ENCODE results near the gene ING5. TPM values are rescaled to one million over a fixed set of nuclear protein-coding genes. Genes with fewer than 3 reads are reported as not detected.

ING5 gene
- total and polyA plus RNA-seq, 2 donors (not counting 3 experiments of a cell fraction or from before 2014, with no cell fraction given) = 24.5 to 33.4 TPM

GRCh38 chr2:241656190-241656741 lies 45.6 kb upstream of the ING5 start:
- no peak for TF ChIP-seq MYC (IDR thresholded peaks at IDR 0.05; ENCODE audit: low read depth, low read length)
- TF ChIP-seq JUN (IDR thresholded peaks at IDR 0.05; ENCODE audit: borderline replicate concordance, insufficient read depth, insufficient read length, low read depth) = no peak
- TF ChIP-seq POLR2A (IDR thresholded peaks at IDR 0.05; ENCODE audit: low read depth, low read length) = no peak
- TF ChIP-seq EZH2 (IDR thresholded peaks at IDR 0.05; ENCODE audit: borderline replicate concordance, low read depth, low read length, severe bottlenecking) = no peak
- no peak for TF ChIP-seq FOS (IDR thresholded peaks at IDR 0.05; ENCODE audit: borderline replicate concordance, insufficient read depth, low read length)
- dilution Hi-C loops (cut with MboI; ENCODE audit: extremely low pct_ligation_motif_present, low sequenced_read_pairs) (no loop called here), intact Hi-C loops (cut with micrococcal nuclease) (no loop called here)
- BruUV-seq (replicated peaks) = no TSS peak
- ChIA-PET CTCF (no interaction called here), POLR2A (no interaction called here)
- H3K9me3 ChIP-seq (replicated peaks; ENCODE audit: control insufficient read depth, insufficient read depth, low read length) = no peaks in the 10 kb centered on the region
- DNase-seq (ENCODE audit: low read depth, low spot score) (no peak), FAIRE-seq (no peak)
- no peak overlapping the region for H2AFZ ChIP-seq (ENCODE audit: low read depth, low read length)
- H3K4me2 ChIP-seq (ENCODE audit: insufficient read depth, low read length) = no peak overlapping the region
- peaks cover 18 to 57% of the 10 kb centered on the region in 2 experiments for H3K36me3 ChIP-seq (ENCODE audit: control insufficient read depth in 2 of 2, extremely low read depth in 1 of 2, insufficient read depth in 2 of 2, low read length in 2 of 2)
- no peak overlapping the region for H3K27ac ChIP-seq (ENCODE audit: insufficient read depth, low read depth, low read length)
- no peaks in the 10 kb centered on the region for H3K9me1 ChIP-seq (replicated peaks; ENCODE audit: control insufficient read depth, extremely low read depth, insufficient read depth, low read length)
- no peaks in the 10 kb centered on the region for H3K4me1 ChIP-seq (ENCODE audit: control insufficient read depth, extremely low read depth, insufficient read depth, low read length)
- no peaks in the 10 kb centered on the region for H3K27me3 ChIP-seq (ENCODE audit: control insufficient read depth in 2 of 2, insufficient read depth in 2 of 2, low read length in 2 of 2)
- H3K79me2 ChIP-seq (ENCODE audit: control insufficient read depth, insufficient read depth, low read length) = peaks cover 2% of the 10 kb centered on the region
- no peak overlapping the region for H3K9ac ChIP-seq (replicated peaks; ENCODE audit: extremely low read depth, insufficient read depth, low read length)
- no peaks in the 10 kb centered on the region for H4K20me1 ChIP-seq (replicated peaks; ENCODE audit: control insufficient read depth, extremely low read depth, insufficient read depth, low read length)
- no peak overlapping the region for H3K4me3 ChIP-seq (replicated peaks in 1 of 3; ENCODE audit: insufficient read depth in 1 of 3, low read depth in 1 of 3, low read length in 3 of 3)

- DNase-seq (ENCODE audit: low read depth, low spot score) = no peak
- Histone ChIP-seq H3K4me3 (replicated peaks in 1 of 3; ENCODE audit: insufficient read depth in 1 of 3, low read depth in 1 of 3, low read length in 3 of 3) (no peak overlapping the region), H3K4me1 (ENCODE audit: control insufficient read depth, extremely low read depth, insufficient read depth, low read length) (no peaks in the 10 kb centered on the region), H4K20me1 (replicated peaks; ENCODE audit: control insufficient read depth, extremely low read depth, insufficient read depth, low read length) (no peaks in the 10 kb centered on the region), H2AFZ (ENCODE audit: low read depth, low read length) (no peak overlapping the region), H3K27ac (ENCODE audit: insufficient read depth, low read depth, low read length) (no peak overlapping the region), H3K4me2 (ENCODE audit: insufficient read depth, low read length) (no peak overlapping the region), H3K9me1 (replicated peaks; ENCODE audit: control insufficient read depth, extremely low read depth, insufficient read depth, low read length) (no peaks in the 10 kb centered on the region), H3K9ac (replicated peaks; ENCODE audit: extremely low read depth, insufficient read depth, low read length) (no peak overlapping the region), H3K9me3 (replicated peaks; ENCODE audit: control insufficient read depth, insufficient read depth, low read length) (no peaks in the 10 kb centered on the region), H3K79me2 (ENCODE audit: control insufficient read depth, insufficient read depth, low read length) (no peaks in the 10 kb centered on the region), H3K36me3 (ENCODE audit: control insufficient read depth in 2 of 2, extremely low read depth in 1 of 2, insufficient read depth in 2 of 2, low read length in 2 of 2) (peaks cover 12 to 49% of the 10 kb centered on the region in 2 experiments), H3K27me3 (ENCODE audit: control insufficient read depth in 2 of 2, insufficient read depth in 2 of 2, low read length in 2 of 2) (no peaks in the 10 kb centered on the region)
- POLR2A ChIA-PET = no interaction called here
- TF ChIP-seq JUN (IDR thresholded peaks at IDR 0.05; ENCODE audit: borderline replicate concordance, insufficient read depth, insufficient read length, low read depth) (no peak), POLR2AphosphoS5 (IDR thresholded peaks at IDR 0.05; ENCODE audit: insufficient read depth, low read depth, low read length) (no peak), POLR2A (IDR thresholded peaks at IDR 0.05; ENCODE audit: low read depth, low read length) (no peak), CTCF (IDR thresholded peaks at IDR 0.05; ENCODE audit: extremely low read depth in 1 of 2, insufficient read depth in 1 of 2, low read depth in 1 of 2, low read length in 2 of 2) (no peak), EZH2 (IDR thresholded peaks at IDR 0.05; ENCODE audit: borderline replicate concordance, low read depth, low read length, severe bottlenecking) (no peak), MAX (IDR thresholded peaks at IDR 0.05; ENCODE audit: insufficient read depth, insufficient read length) (no peak), GATA2 (IDR thresholded peaks at IDR 0.05; ENCODE audit: insufficient read depth, insufficient read length, low read depth, low read length) (no peak), FOS (IDR thresholded peaks at IDR 0.05; ENCODE audit: borderline replicate concordance, insufficient read depth, low read length) (no peak), MYC (IDR thresholded peaks at IDR 0.05; ENCODE audit: low read depth, low read length) (no peak)
- CTCF ChIA-PET = interaction anchor here (1.4 to 2.2 kb wide), 3 partner anchors 101 to 221 kb away, joined by 3 to 10 read pairs (median 6); partner anchors contain the start of gene STK25
- intact Hi-C loops (cut with micrococcal nuclease) = loop anchor here (2.0 kb wide), 1 partner anchor 149 kb away; the partner anchor contains the start of gene STK25
- FAIRE-seq = no peak
- dilution Hi-C loops (cut with MboI; ENCODE audit: extremely low pct_ligation_motif_present, low sequenced_read_pairs) = no loop called here
- BruUV-seq (replicated peaks) = no TSS peak
Measured at GRCh38 chr2:241657786-241658254, 44.0 kb upstream of the ING5 start.

Data from endothelial cell of umbilical vein (primary cell).